ENCODE measurements around the gene IL1R1.

The IL1R1 gene

DNA sequence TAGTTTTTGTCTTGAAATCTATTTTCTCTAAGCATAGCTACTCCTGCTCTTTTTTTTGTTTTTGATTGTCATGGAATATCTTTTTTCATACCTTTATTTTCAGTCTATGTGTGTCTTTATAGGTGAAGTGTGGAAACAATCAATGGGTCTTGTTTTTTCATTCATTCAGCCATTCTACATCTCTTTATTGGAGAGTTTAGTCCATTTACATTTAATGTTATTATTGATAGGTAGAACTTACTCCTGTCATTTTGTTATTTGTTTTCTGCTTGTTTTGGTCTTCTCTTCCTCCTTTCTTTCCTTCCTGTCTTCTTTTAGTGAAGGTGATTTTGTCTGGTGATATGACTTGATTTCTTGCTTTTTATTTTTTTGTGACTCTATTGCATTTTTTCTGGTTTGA is 62.1 kb downstream of the IL1R1 start:
- DNase-seq (ENCODE audit: low read depth), result no peak

DNA sequence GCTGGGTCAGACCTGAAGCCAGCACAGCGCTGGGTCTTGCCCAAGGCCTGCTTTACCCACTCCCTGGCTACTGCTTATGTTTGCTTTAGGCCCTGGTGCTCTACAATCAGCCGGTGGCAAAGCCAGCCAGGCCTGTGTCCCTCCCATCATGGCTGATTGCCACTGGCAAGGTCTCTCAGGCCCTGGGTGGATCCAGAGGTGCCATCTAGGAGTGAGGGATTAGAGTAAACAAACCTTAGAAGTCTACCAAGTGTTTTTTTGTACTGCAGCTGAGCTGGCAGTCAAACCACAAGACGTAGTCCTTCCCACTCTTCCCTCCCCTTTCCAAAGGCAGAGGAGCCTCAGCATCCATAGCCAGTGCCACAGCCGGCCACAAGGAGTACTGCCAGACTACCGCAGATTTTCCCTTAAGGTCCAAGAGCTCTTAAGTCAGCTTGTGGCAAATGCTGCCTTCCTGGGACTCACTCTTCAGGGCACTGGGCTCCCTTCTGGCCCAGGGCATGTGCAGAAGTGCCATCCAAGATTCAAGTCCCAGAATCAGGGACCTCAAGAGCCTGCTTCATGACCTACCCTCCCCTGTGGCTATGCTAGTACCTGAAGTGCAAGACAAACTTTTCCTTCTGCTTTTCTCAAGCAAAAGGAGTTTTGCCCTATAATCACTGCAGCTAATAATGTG is 64.3 kb downstream of the IL1R1 start:
- no peak for DNase-seq (ENCODE audit: low read depth)

DNA sequence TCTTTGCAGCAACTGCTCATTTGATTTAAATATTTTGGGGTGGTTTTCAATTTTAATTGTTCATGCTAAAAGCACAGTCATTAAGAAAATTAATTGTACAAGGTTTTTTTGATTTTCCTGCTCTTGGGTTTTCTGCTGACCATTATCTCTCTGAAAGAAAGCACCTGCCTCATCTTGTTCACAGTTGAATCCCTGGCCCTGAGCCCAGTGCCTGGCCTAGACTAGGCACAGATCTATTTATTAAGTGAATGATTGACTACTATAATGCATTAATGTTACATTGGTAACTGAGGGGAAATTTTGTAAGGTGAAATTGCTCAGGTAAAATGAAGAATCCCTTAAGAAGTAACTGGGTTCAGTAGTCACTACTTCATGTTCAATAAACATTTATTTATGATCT is 66.2 kb downstream of the IL1R1 start:
- DNase-seq (ENCODE audit: low read depth), result no peak

DNA sequence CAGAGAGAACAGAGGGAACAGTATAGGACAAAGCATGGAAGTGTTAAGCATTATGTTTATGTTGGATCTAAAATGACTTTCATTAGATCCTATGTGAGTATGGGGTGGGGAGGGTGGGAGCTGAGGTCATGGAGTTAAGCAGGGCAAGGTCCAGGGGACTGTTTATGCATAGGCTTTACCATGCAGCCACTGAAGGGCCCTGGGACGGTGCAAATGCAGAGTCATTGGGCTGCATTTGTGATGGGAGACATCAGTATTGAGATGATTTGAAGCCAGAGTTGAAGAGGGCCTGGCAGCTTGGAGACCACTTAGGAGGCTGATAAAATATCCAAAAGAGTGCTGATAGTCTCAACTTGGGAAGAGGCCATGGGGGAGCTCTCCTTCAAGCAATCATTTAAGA is 66.9 kb downstream of the IL1R1 start:
- DNase-seq (ENCODE audit: low read depth), result no peak

DNA sequence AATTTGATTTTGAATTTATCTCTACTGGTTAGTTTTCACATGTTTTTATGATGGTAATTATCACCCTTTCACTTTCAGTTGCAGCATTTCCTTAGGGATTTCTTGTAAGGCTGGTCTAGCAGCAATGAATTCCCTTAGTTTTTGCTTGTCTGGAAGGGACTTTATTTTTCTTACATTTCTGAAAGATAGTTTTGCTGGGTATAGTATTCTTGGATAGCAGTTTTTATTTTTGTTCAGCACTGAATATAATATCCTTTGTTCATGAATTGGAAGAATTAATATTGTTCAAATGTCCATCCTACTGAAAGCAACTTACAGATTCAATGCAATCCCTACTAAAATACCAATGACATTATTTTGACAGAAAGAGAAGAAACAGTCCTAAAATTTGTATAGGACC is 74.5 kb downstream of the IL1R1 start:
- DNase-seq (ENCODE audit: low read depth), result no peak

DNA sequence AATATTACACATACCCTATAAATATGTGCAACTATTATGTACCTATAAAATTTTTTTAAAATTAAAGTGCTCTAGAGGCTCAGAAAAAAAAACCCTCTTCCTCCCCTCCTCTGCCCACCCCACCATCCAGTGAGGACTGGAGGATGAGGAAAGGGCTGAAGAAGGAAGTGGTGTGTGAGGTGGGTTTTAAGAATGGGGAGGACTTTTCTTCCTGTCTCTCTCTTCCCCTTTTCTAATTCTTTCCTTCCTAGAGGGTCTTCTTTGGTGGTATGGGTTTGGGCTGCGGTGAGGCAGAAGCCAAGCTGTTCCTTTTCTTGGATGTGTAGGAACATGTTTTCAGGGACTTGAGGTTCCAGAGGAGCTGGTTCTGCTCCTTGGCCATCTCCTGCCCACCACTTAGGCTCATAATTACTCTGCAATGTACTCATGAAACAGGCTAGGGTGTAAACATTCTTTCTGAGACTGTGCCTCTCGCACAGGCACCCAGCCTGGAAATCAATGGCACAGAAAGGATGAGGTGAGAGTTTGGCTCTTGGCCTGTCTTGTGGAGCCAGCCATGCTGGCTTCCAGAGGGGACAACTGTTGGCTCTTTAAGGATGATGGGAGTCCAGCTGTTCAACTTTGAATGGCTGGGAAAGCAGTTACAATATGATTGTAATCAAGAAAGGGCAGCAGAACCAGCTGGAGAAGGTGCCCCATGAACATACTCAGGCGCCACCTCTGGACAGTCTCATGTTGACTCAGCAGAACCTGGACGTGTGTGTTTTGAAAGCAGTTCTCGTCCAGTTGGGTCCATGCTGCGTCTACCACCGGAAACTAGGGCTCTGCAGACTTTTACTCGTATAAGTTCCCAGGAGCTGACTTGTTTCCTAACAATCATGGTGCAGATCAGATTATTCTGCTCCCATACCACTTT is 82.5 kb downstream of the IL1R1 start:
- DNase-seq (ENCODE audit: low read depth), result no peak

DNA sequence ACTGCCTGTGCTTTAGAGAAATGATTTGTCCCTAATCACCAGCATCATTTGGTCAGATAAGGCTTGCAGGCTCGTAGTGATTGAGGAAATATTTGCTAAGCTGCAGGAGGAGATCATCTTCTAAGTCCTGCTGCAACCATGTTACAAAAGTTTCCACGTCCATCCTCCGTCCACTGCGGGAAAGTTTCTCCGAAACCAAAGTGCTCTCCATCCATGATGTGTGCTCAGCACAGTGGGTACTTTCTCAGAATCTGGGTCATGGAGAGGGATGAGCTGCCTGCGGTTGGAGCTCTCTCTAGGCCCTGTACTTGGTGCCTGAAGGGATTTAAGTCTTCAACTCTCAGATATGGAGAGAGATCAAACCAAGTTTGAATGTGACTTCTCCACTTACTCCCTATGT is 83.6 kb downstream of the IL1R1 start:
- no peak for DNase-seq (ENCODE audit: low read depth)

DNA sequence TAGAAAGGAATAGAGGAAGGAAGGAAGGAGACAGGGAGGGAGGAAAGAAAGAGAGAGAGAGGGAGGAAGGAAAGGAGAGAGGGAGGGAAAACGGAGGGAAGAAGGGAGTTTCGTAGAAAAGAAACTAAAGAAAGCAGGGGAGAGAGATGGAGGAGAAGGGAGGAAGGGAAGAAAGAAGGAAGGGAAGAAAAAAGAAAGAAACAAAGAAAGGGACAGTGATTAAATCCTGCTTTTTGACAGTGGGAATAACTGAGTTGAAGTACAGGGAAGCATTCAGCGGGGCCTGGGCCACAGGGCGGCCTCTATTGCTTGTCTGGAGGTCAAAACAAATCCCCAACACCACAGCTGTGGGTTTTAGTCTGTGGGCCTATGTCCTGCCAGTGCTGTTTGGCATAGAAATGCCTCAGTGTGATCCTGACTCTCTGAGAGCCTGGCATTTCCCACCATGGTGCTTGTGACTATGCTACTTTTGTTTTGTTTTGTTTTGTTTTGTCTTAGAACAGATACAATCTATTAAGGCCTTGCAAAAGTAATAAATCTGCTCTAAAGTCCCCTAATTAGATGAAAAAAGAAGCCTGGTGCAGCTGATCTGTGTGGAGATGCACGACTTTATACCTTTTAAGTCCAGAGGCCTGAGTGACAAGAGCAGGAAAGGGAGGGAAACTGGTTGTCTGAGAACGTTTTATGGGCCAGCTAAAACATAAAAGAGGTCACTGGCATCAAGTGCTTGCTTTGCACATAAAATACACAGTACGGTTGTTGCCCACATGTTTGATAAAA is 84.3 kb downstream of the IL1R1 start:
- no peak for DNase-seq (ENCODE audit: low read depth)

DNA sequence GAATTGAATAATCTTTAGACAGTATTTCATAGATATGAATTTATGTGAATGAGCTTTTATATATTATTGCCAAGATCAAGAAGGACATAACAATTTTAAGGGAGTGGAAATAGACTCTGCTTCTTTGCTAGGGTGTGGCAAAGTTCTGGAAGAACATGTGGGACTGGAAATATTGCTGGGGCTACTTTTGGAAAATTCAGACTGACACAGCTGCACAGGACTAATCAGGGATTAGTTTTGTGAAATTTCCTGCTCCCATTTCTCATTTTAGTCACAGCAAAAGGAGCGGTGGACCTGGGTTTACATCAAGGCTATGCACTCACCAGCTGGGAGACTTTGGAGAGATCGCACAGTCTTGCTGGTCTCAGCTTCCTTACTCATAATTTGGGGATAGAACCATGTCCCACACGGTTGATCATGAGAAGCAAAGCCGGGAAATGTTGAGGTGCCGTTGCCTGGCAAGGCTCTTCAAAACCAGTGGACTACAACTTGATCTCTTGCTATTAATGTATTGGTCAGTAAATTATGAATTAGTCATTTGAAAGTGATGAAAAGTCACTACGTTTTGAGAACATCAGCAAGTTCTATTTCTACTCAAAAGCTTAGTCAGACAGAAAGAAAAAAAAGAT is 86.7 kb downstream of the IL1R1 start:
- DNase-seq (ENCODE audit: low read depth), result no peak
